HepG2 (cell line): ENCODE measurements around the gene TLR5. TPM values are rescaled to one million over a fixed set of nuclear protein-coding genes. Genes with fewer than 3 reads are reported as not detected.

Experiments
- ATAC-seq: fragments of 200-7000 bp; cut with Tn5 transposase; 3 replicates; pipeline ENCODE4 v1.9.1; 2020; ENCODE audit warnings: mild to moderate bottlenecking, moderate library complexity
- BruUV-seq: library from RNA; stranded (reverse); fragments of 400-500 nt; replicated peaks from 2 replicates; lab custom pipeline; 2021; lab: Mats Ljungman, UMichigan
- CTCF ChIA-PET: fragments of 300-600 bp; formaldehyde crosslinking; extraction: SDS; loops from one replicate; lab custom pipeline; 2021; ENCODE audit warnings: low total read pairs, inconsistent platforms, low intra/inter-chr PET ratio; lab: Yijun Ruan, JAX
- POLR2A ChIA-PET: fragments of 350-600 bp; sonication (Branson Sonifier 250); formaldehyde crosslinking; loops from one replicate; lab custom pipeline; 2020; ENCODE audit warnings: antibody characterized with exemption, inconsistent platforms; lab: Yijun Ruan, JAX
- DNase-seq: peaks from one replicate; pipeline ENCODE4 v3.0.0-alpha.2; 2015; ENCODE audit warnings: low spot score
- FAIRE-seq: peaks from 3 replicates; lab custom pipeline; 2011; peaks lifted over from hg19 to GRCh38; lab: Jason Lieb, UNC
- H2AFZ ChIP-seq: one replicate; pipeline ENCODE4 v1.6.1; 2011; ENCODE audit warnings: low read length, inconsistent platforms
- H3K27ac ChIP-seq: fragments of 300-600 bp; 3 replicates; pipeline ENCODE4 v1.8.0; 2011; ENCODE audit warnings: mixed run types, mild to moderate bottlenecking, mixed read lengths, low read length, inconsistent platforms; ENCODE audit not compliant: insufficient read depth; ENCODE audit errors: extremely low read length
- H3K27me3 ChIP-seq, 2 experiments: fragments of 200-600 bp in 1 of 2; 2 replicates in 1 of 2; 3 replicates in 1 of 2; pipeline versions ENCODE4 v1.6.0 to v1.8.0; 2011; ENCODE audit warnings: low read length in 2 of 2, mild to moderate bottlenecking in 2 of 2, moderate library complexity in 2 of 2, inconsistent platforms in 1 of 2; ENCODE audit not compliant: insufficient read depth in 2 of 2, control insufficient read depth in 1 of 2
- H3K36me3 ChIP-seq, 2 experiments: fragments of 200-600 bp in 1 of 2; replicated peaks in 1 of 2; 2 replicates in 1 of 2; 3 replicates in 1 of 2; pipeline versions ENCODE4 v1.5.1 to v1.8.0; 2011; ENCODE audit warnings: low read length in 2 of 2, inconsistent platforms in 1 of 2; ENCODE audit not compliant: insufficient read depth in 2 of 2, control insufficient read depth in 1 of 2
- H3K4me1 ChIP-seq: 2 replicates; pipeline ENCODE4 v1.5.1; 2012; ENCODE audit warnings: low read length, inconsistent platforms; ENCODE audit not compliant: insufficient read depth
- H3K4me2 ChIP-seq: 2 replicates; pipeline ENCODE4 v1.6.0; 2011; ENCODE audit warnings: low read depth, low read length, inconsistent platforms
- H3K4me3 ChIP-seq, 3 experiments: fragments of 200-600 bp in 1 of 3; sonication (generic), shearing (Covaris generic) in 1 of 3; replicated peaks in 1 of 3; 2 replicates each; pipeline ENCODE4 v1.5.1; 2011 to 2016; ENCODE audit warnings: low read length in 3 of 3, inconsistent platforms in 2 of 3, low read depth in 2 of 3, mild to moderate bottlenecking in 2 of 3, control low read depth in 1 of 3, mixed read lengths in 1 of 3; ENCODE audit not compliant: insufficient read depth in 1 of 3
- H3K79me2 ChIP-seq: one replicate; pipeline ENCODE4 v1.6.1; 2011; ENCODE audit warnings: low read length, inconsistent platforms; ENCODE audit not compliant: insufficient read depth
- H3K9ac ChIP-seq: 2 replicates; pipeline ENCODE4 v1.6.0; 2011; ENCODE audit warnings: mild to moderate bottlenecking, low read depth, low read length, inconsistent platforms; ENCODE audit not compliant: insufficient read depth
- H3K9me3 ChIP-seq: 2 replicates; pipeline ENCODE4 v1.5.1; 2012; ENCODE audit warnings: mild to moderate bottlenecking, low read length
- H4K20me1 ChIP-seq: 2 replicates; pipeline ENCODE4 v1.6.0; 2011; ENCODE audit warnings: inconsistent platforms, mild to moderate bottlenecking, low read length, moderate library complexity; ENCODE audit not compliant: insufficient read depth
- ASH2L ChIP-seq: fragments of 300-600, 200-600 bp; sonication (generic); IDR thresholded peaks from 2 replicates; pipeline ENCODE4 v1.7.0; 2017; ENCODE audit warnings: low read depth, mild to moderate bottlenecking, moderate library complexity, mixed read lengths, low read length; ENCODE audit not compliant: insufficient read length
- CTCF ChIP-seq: sonication (generic); formaldehyde crosslinking; IDR thresholded peaks from 2 replicates; pipeline ENCODE4 v1.5.0; 2020; ENCODE audit warnings: mild to moderate bottlenecking, missing genetic modification reagents, moderate library complexity
- FOSL2 ChIP-seq: sonication (generic); formaldehyde crosslinking; IDR thresholded peaks from 2 replicates; pipeline ENCODE4 v1.4.0; 2020; ENCODE audit warnings: missing genetic modification reagents
- KDM6A ChIP-seq: IDR thresholded peaks from 2 replicates; pipeline ENCODE4 v1.6.1; 2016; ENCODE audit warnings: low read depth
- KLF6 ChIP-seq: IDR thresholded peaks from 2 replicates; pipeline ENCODE4 v1.8.0; 2016; ENCODE audit warnings: missing biosample characterization, missing genetic modification reagents
- RBAK ChIP-seq: sonication (generic); formaldehyde crosslinking; IDR thresholded peaks from 2 replicates; pipeline ENCODE4 v1.5.1; 2020; ENCODE audit warnings: mild to moderate bottlenecking, missing genetic modification reagents
- RXRA ChIP-seq: sonication (generic); formaldehyde crosslinking; IDR thresholded peaks from 2 replicates; pipeline ENCODE4 v1.5.1; 2020; ENCODE audit warnings: missing genetic modification reagents
- TCF7L2 ChIP-seq: IDR thresholded peaks from 2 replicates; pipeline ENCODE4 v1.6.1; 2011; ENCODE audit warnings: mild to moderate bottlenecking, low read depth, low read length, moderate library complexity
- TERF1 ChIP-seq: sonication (generic); formaldehyde crosslinking; IDR thresholded peaks from 2 replicates; pipeline ENCODE4 v1.8.0; 2022; ENCODE audit warnings: mild to moderate bottlenecking, missing genetic modification reagents, moderate library complexity
- U2AF1 ChIP-seq: fragments of 200-400 bp; formaldehyde crosslinking; optimal IDR thresholded peaks from 2 replicates; pipeline ENCODE3; 2017; ENCODE audit warnings: mild to moderate bottlenecking, low read depth, low read length
- ZC3H4 ChIP-seq: sonication (generic); formaldehyde crosslinking; IDR thresholded peaks from 2 replicates; pipeline ENCODE4 v1.4.0; 2020; ENCODE audit warnings: missing genetic modification reagents, borderline replicate concordance
- ZFP36 ChIP-seq: fragments of 150-350 bp; IDR thresholded peaks from 2 replicates; pipeline ENCODE4 v1.6.1; 2018; ENCODE audit warnings: borderline replicate concordance, low read length, low read depth; ENCODE audit not compliant: partially characterized antibody
- ZNF558 ChIP-seq: sonication (generic); formaldehyde crosslinking; IDR thresholded peaks from 2 replicates; pipeline ENCODE4 v1.9.0; 2022; ENCODE audit warnings: mild to moderate bottlenecking, missing genetic modification reagents, borderline replicate concordance
- ZNF616 ChIP-seq: sonication (generic); formaldehyde crosslinking; IDR thresholded peaks from 2 replicates; pipeline ENCODE4 v1.5.0; 2020; ENCODE audit warnings: low read depth, mild to moderate bottlenecking, missing genetic modification reagents
- WGBS: methylation state at CpG from one replicate; pipeline ENCODE4 v1.1.6; 2017; ENCODE audit warnings: low lambda C conversion rate; 5-methylcytosine and 5-hydroxymethylcytosine counted together
- in situ Hi-C: cut with HindIII; loops from 2 replicates; pipeline ENCODE4 v1.10.0; 2017; ENCODE audit warnings: low pct_unique_long_range_greater_than_20kb; ENCODE audit not compliant: extremely low pct_ligation_motif_present
- intact Hi-C: fragments of 100-400 bp; cut with micrococcal nuclease; formaldehyde crosslinking; loops from one replicate; pipeline ENCODE4 v1.10.0; 2022; ENCODE audit not compliant: unreplicated experiment
- polyA plus RNA-seq, 8 experiments: library from polyadenylated mRNA; depleted of rRNA in 3 of 8; stranded (reverse) in 7 of 8; unstranded in 1 of 8; fragments of >200 nt; fragmentation: Illumina TruSeq in 4 of 8; extraction: Trizol in 4 of 8; gene quantifications; 2 replicates each; pipeline versions ENCODE4 v1.2.1 to v1.2.3, GENCODE V29; 2011 to 2016; ENCODE audit warnings: low read depth in 4 of 8, missing spikeins in 1 of 8, mixed read lengths in 1 of 8; ENCODE audit not compliant: insufficient read depth in 1 of 8
- total RNA-seq, 5 experiments: library from RNA; depleted of rRNA; stranded (reverse); fragments of >200 nt; fragmentation: Illumina TruSeq; extraction: Trizol; gene quantifications; 2 replicates each; pipeline ENCODE4 v1.2.3, GENCODE V29; 2016; ENCODE audit warnings: low read depth in 1 of 5
- TF ChIP-seq, protein P1 (sequence below): IDR thresholded peaks from 2 replicates; pipeline ENCODE4 v1.6.1; 2016; ENCODE audit warnings: mild to moderate bottlenecking
- TF ChIP-seq, protein P2 (sequence below): IDR thresholded peaks from 2 replicates; pipeline ENCODE4 v1.6.1; 2016; ENCODE audit warnings: low read depth, control low read depth
- TF ChIP-seq, protein P3 (sequence below): sonication (generic); formaldehyde crosslinking; IDR thresholded peaks from 2 replicates; pipeline ENCODE4 v1.9.0; 2021; ENCODE audit warnings: missing genetic modification reagents, borderline replicate concordance

Gene TLR5
- total and polyA plus RNA-seq, 2 of the 13 experiments (the other 11 are each of a cell fraction or from before 2014, with no cell fraction given) = not detected

DNA sequence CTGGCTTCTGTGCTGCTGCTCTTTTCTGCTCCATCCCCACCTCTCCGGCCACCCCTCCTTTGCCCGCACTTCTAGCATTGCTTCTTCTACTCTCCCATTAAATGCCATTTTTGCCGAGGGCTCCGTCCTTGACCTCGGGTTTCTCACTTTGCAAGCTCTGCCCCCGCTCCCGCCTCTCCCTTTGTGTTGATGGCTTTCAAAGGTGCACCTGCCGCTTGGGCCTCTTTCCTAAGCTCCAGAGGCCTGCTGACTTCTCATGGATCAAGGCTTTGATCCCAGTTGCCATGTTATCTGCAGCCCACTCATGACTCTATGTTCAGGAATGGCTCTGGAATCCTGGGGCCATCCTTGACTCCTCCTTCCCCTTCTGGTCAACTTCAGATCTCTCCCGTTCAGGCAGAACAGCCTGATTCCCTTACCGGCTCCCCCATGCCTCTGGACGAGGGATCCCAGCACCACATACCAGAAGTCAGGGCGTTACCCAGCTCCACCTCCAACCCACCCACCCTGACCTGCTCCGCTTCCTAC is 54.3 kb downstream of the TLR5 start:
- intact Hi-C loops (loop anchor here (10.0 kb wide), 1 partner anchor 164 kb away; no protein-coding TSS in a partner anchor), in situ Hi-C loops (loop anchor here (5.0 to 25.0 kb wide), 2 partner anchors 296 to 626 kb away; no protein-coding TSS in a partner anchor)
- H3K4me1 ChIP-seq = peaks cover 17% of the 10 kb centered on the region
- H3K79me2 ChIP-seq = no peaks in the 10 kb centered on the region
- H3K9me3 ChIP-seq = no peaks in the 10 kb centered on the region
- no TSS peak for BruUV-seq
- no peaks in the 10 kb centered on the region for H4K20me1 ChIP-seq
- H3K27ac ChIP-seq = no peak overlapping the region
- H3K4me3 ChIP-seq = no peak overlapping the region
- POLR2A ChIA-PET = no interaction called here
- no peak overlapping the region for H2AFZ ChIP-seq
- ATAC-seq (no peak), DNase-seq (peak; percentile 37), FAIRE-seq (no peak)
- no peak overlapping the region for H3K4me2 ChIP-seq
- no peaks in the 10 kb centered on the region; a peak in 1 of 5 replicates for H3K27me3 ChIP-seq
- CTCF ChIA-PET = no interaction called here
- WGBS = 38% methylated on average over 12 of the region's 13 CpGs
- H3K36me3 ChIP-seq = no peaks in the 10 kb centered on the region
- H3K9ac ChIP-seq = no peak overlapping the region
- TF ChIP-seq, protein P1, sequence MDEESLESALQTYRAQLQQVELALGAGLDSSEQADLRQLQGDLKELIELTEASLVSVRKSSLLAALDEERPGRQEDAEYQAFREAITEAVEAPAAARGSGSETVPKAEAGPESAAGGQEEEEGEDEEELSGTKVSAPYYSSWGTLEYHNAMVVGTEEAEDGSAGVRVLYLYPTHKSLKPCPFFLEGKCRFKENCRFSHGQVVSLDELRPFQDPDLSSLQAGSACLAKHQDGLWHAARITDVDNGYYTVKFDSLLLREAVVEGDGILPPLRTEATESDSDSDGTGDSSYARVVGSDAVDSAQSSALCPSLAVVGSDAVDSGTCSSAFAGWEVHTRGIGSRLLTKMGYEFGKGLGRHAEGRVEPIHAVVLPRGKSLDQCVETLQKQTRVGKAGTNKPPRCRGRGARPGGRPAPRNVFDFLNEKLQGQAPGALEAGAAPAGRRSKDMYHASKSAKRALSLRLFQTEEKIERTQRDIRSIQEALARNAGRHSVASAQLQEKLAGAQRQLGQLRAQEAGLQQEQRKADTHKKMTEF (CRISPR knock-in tag) = no peak
- TF ChIP-seq, protein P2, sequence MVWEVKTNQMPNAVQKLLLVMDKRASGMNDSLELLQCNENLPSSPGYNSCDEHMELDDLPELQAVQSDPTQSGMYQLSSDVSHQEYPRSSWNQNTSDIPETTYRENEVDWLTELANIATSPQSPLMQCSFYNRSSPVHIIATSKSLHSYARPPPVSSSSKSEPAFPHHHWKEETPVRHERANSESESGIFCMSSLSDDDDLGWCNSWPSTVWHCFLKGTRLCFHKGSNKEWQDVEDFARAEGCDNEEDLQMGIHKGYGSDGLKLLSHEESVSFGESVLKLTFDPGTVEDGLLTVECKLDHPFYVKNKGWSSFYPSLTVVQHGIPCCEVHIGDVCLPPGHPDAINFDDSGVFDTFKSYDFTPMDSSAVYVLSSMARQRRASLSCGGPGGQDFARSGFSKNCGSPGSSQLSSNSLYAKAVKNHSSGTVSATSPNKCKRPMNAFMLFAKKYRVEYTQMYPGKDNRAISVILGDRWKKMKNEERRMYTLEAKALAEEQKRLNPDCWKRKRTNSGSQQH (CRISPR knock-in tag) = no peak
- TF ChIP-seq ASH2L = no peak
- TF ChIP-seq ZFP36 = no peak
- TF ChIP-seq RBAK = no peak
- TF ChIP-seq ZC3H4 (CRISPR knock-in tag) = no peak
- TF ChIP-seq ZNF558 (CRISPR knock-in tag) = no peak
- TF ChIP-seq CTCF (CRISPR knock-in tag) = no peak
- TF ChIP-seq ZNF616 = no peak
- TF ChIP-seq TERF1 (CRISPR knock-in tag) = no peak
- TF ChIP-seq U2AF1 = no peak
- TF ChIP-seq FOSL2 (CRISPR knock-in tag) = 0 out of 2 replicates have a peak, but pooled peaks have one; percentile 6
- TF ChIP-seq RXRA (CRISPR knock-in tag) = peak; percentile 17; the same call in 1 of the 2 replicates
- TF ChIP-seq KDM6A (CRISPR knock-in tag) = no peak
- no peak for TF ChIP-seq TCF7L2
- no peak for TF ChIP-seq KLF6 (CRISPR knock-in tag)
- TF ChIP-seq, protein P3, sequence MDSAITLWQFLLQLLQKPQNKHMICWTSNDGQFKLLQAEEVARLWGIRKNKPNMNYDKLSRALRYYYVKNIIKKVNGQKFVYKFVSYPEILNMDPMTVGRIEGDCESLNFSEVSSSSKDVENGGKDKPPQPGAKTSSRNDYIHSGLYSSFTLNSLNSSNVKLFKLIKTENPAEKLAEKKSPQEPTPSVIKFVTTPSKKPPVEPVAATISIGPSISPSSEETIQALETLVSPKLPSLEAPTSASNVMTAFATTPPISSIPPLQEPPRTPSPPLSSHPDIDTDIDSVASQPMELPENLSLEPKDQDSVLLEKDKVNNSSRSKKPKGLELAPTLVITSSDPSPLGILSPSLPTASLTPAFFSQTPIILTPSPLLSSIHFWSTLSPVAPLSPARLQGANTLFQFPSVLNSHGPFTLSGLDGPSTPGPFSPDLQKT (CRISPR knock-in tag) = no peak
